ENCODE results near the gene C17orf67. TPM values are rescaled to one million over a fixed set of nuclear protein-coding genes. Genes with fewer than 3 reads are reported as not detected.

C17orf67 gene
- total and polyA plus RNA-seq, 2 experiments from 2014 or later = 0.27 to 0.73 TPM

GRCh38 chr17:56785405-56785804, 48.3 kb downstream of the C17orf67 start:
- Histone ChIP-seq H3K4me3 (no peak overlapping the region), H3K9me3 (ENCODE audit: low read depth) (no peaks in the 10 kb centered on the region), H3K27me3 (peaks cover 11% of the 10 kb centered on the region), H3K9me2 (replicated peaks; ENCODE audit: insufficient read depth) (no peaks in the 10 kb centered on the region), H3K27ac (no peak overlapping the region), H4K20me1 (ENCODE audit: insufficient read depth, poor library complexity, severe bottlenecking) (no peaks in the 10 kb centered on the region), H3K36me3 (replicated peaks; ENCODE audit: insufficient read depth, low read depth) (no peaks in the 10 kb centered on the region), H3K79me2 (no peaks in the 10 kb centered on the region), H2AFZ (no peak overlapping the region), H3K4me1 (ENCODE audit: insufficient read depth) (no peaks in the 10 kb centered on the region), H3K4me2 (no peak overlapping the region)
- 63% methylated on average over 5 of the region's 5 CpGs for WGBS (ENCODE audit: low lambda C conversion rate, missing lambda C conversion rate)
- TF ChIP-seq EZH2 (IDR thresholded peaks at IDR 0.05; ENCODE audit: borderline replicate concordance) (no peak), EZH2phosphoT487 (IDR thresholded peaks at IDR 0.05; ENCODE audit: low read depth, severe bottlenecking, unreplicated experiment) (no peak), CTCF (IDR thresholded peaks at IDR 0.05; ENCODE audit: poor library complexity) (no peak)
- no peak for DNase-seq (ENCODE audit: low spot score)

- no peaks in the 10 kb centered on the region for H3K79me2 ChIP-seq
- no peak overlapping the region for H3K27ac ChIP-seq
- H3K9me2 ChIP-seq (replicated peaks; ENCODE audit: insufficient read depth) = no peaks in the 10 kb centered on the region
- TF ChIP-seq EZH2phosphoT487 (IDR thresholded peaks at IDR 0.05; ENCODE audit: low read depth, severe bottlenecking, unreplicated experiment) (no peak), CTCF (IDR thresholded peaks at IDR 0.05; ENCODE audit: poor library complexity) (no peak), EZH2 (IDR thresholded peaks at IDR 0.05; ENCODE audit: borderline replicate concordance) (no peak)
- no peak overlapping the region for H2AFZ ChIP-seq
- no peaks in the 10 kb centered on the region for H4K20me1 ChIP-seq (ENCODE audit: insufficient read depth, poor library complexity, severe bottlenecking)
- H3K27me3 ChIP-seq = peaks cover 30% of the 10 kb centered on the region
- no peaks in the 10 kb centered on the region for H3K9me3 ChIP-seq (ENCODE audit: low read depth)
- H3K36me3 ChIP-seq (replicated peaks; ENCODE audit: insufficient read depth, low read depth) = no peaks in the 10 kb centered on the region
- H3K4me2 ChIP-seq = no peak overlapping the region
- no peak overlapping the region for H3K4me3 ChIP-seq
- DNase-seq (ENCODE audit: low spot score) = no peak
- H3K4me1 ChIP-seq (ENCODE audit: insufficient read depth) = peaks cover 9% of the 10 kb centered on the region
Measured at GRCh38 chr17:56782338-56782737, 51.4 kb downstream of the C17orf67 start.

- H3K4me2 ChIP-seq = no peak overlapping the region
- no peak overlapping the region for H3K27ac ChIP-seq
- no peaks in the 10 kb centered on the region for H3K9me3 ChIP-seq (ENCODE audit: low read depth)
- H4K20me1 ChIP-seq (ENCODE audit: insufficient read depth, poor library complexity, severe bottlenecking) = no peaks in the 10 kb centered on the region
- H2AFZ ChIP-seq = no peak overlapping the region
- no peaks in the 10 kb centered on the region for H3K79me2 ChIP-seq
- DNase-seq (ENCODE audit: low spot score) = no peak
- H3K9me2 ChIP-seq (replicated peaks; ENCODE audit: insufficient read depth) = no peaks in the 10 kb centered on the region
- peaks cover 9% of the 10 kb centered on the region for H3K4me1 ChIP-seq (ENCODE audit: insufficient read depth)
- no peak overlapping the region for H3K4me3 ChIP-seq
- no peak for TF ChIP-seq EZH2phosphoT487 (IDR thresholded peaks at IDR 0.05; ENCODE audit: low read depth, severe bottlenecking, unreplicated experiment)
- TF ChIP-seq CTCF (IDR thresholded peaks at IDR 0.05; ENCODE audit: poor library complexity) = no peak
- no peak for TF ChIP-seq EZH2 (IDR thresholded peaks at IDR 0.05; ENCODE audit: borderline replicate concordance)
- WGBS (ENCODE audit: low lambda C conversion rate, missing lambda C conversion rate) = 83% methylated on average over 6 of the region's 6 CpGs
- no peaks in the 10 kb centered on the region for H3K36me3 ChIP-seq (replicated peaks; ENCODE audit: insufficient read depth, low read depth)
- peaks cover 32% of the 10 kb centered on the region for H3K27me3 ChIP-seq
Measured at GRCh38 chr17:56781906-56782305, 51.8 kb downstream of the C17orf67 start.
